Lung (tissue), 12 donors: ENCODE measurements around the gene ZNF519. TPM values are rescaled to one million over a fixed set of nuclear protein-coding genes. Genes with fewer than 3 reads are reported as not detected.

Experiments used
- ATAC-seq: fragments of 200-7000 bp; cut with Tn5 transposase; one replicate; pipeline ENCODE4 v1.9.1; 2020; ENCODE audit warnings: moderate number of reproducible peaks; ENCODE audit not compliant: insufficient read depth, low FRiP score
- DNase-seq, 3 donors: peaks; one replicate each; pipeline ENCODE4 v3.0.0-alpha.2; 2013 to 2017
- H3K27ac ChIP-seq, 2 donors: one replicate each; pipeline ENCODE4 v1.5.1; 2013; ENCODE audit warnings: mild to moderate bottlenecking in 2 of 2, moderate library complexity in 2 of 2, control low read depth in 1 of 2, inconsistent platforms in 1 of 2, low read depth in 1 of 2, low read length in 1 of 2
- H3K27me3 ChIP-seq, 3 donors: one replicate each; pipeline ENCODE4 v1.5.1; 2013; ENCODE audit warnings: low read length in 2 of 3; ENCODE audit not compliant: control insufficient read depth in 3 of 3, insufficient read depth in 3 of 3
- H3K36me3 ChIP-seq, 4 donors: one replicate each; pipeline ENCODE4 v1.5.1; 2013; ENCODE audit warnings: low read length in 4 of 4, mild to moderate bottlenecking in 1 of 4, moderate library complexity in 1 of 4; ENCODE audit not compliant: control insufficient read depth in 4 of 4, insufficient read depth in 4 of 4
- H3K4me1 ChIP-seq, 5 donors: one replicate each; pipeline ENCODE4 v1.5.1; 2013; ENCODE audit warnings: low read length in 5 of 5, mild to moderate bottlenecking in 2 of 5, moderate library complexity in 1 of 5; ENCODE audit not compliant: control insufficient read depth in 5 of 5, insufficient read depth in 5 of 5
- H3K4me3 ChIP-seq: one replicate; pipeline ENCODE4 v1.5.1; 2013; ENCODE audit warnings: mild to moderate bottlenecking, control low read depth, moderate library complexity
- H3K9ac ChIP-seq, 2 donors: one replicate each; pipeline ENCODE4 v1.5.1; 2013; ENCODE audit warnings: low read length in 2 of 2, control low read depth in 1 of 2; ENCODE audit not compliant: insufficient read depth in 1 of 2
- H3K9me3 ChIP-seq, 4 donors: one replicate each; pipeline ENCODE4 v1.5.1; 2013; ENCODE audit warnings: low read length in 3 of 4, mild to moderate bottlenecking in 1 of 4, moderate library complexity in 1 of 4; ENCODE audit not compliant: control insufficient read depth in 4 of 4, insufficient read depth in 3 of 4
- WGBS, 2 donors: extraction: QIAGEN DNeasy Blood & Tissue Kit; methylation state at CpG; one replicate each; pipeline ENCODE4 v1.1.7; 2013; 5-methylcytosine and 5-hydroxymethylcytosine counted together
- polyA plus RNA-seq, 2 donors: library from polyadenylated mRNA; stranded (reverse); fragments of 200-250 nt; gene quantifications; one replicate each; pipeline ENCODE4 v1.2.1, GENCODE V29; 2013
- total RNA-seq, 2 donors: library from RNA; depleted of rRNA in 1 of 2; stranded (reverse); fragments of >200 nt in 1 of 2; gene quantifications; one replicate each; pipeline ENCODE4 v1.2.1, GENCODE V29; 2014 to 2021
- TF ChIP-seq, protein P1 (sequence below): IDR thresholded peaks from 2 replicates; pipeline ENCODE4 v1.5.1; 2012; ENCODE audit warnings: mild to moderate bottlenecking; ENCODE audit errors: control extremely low read depth, extremely low read depth
- donor health status: control.
- donor health status: control.
- donor health status: Bipolar disorder and iron deficiency.
- donor health status: healthy.
- donor health status: DM: yes; HTN: yes; CAD: no.

ZNF519 gene
- total and polyA plus RNA-seq, 4 donors = 0.70 to 17.2 (median 3.2) TPM

- TF ChIP-seq, protein P1, sequence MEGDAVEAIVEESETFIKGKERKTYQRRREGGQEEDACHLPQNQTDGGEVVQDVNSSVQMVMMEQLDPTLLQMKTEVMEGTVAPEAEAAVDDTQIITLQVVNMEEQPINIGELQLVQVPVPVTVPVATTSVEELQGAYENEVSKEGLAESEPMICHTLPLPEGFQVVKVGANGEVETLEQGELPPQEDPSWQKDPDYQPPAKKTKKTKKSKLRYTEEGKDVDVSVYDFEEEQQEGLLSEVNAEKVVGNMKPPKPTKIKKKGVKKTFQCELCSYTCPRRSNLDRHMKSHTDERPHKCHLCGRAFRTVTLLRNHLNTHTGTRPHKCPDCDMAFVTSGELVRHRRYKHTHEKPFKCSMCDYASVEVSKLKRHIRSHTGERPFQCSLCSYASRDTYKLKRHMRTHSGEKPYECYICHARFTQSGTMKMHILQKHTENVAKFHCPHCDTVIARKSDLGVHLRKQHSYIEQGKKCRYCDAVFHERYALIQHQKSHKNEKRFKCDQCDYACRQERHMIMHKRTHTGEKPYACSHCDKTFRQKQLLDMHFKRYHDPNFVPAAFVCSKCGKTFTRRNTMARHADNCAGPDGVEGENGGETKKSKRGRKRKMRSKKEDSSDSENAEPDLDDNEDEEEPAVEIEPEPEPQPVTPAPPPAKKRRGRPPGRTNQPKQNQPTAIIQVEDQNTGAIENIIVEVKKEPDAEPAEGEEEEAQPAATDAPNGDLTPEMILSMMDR = peak; percentile 24
- Histone ChIP-seq H3K4me3 (no peak overlapping the region), H3K9ac (no peak overlapping the region), H3K9me3 (no peaks in the 10 kb centered on the region), H3K36me3 (no peaks in the 10 kb centered on the region), H3K4me1 (peaks cover 0 to 3% (median 0%) of the 10 kb centered on the region in 5 donors), H3K27ac (no peak overlapping the region), H3K27me3 (no peaks in the 10 kb centered on the region)
- DNase-seq = peak; percentile 34 to 69 (median 64)
- 38 to 40% methylated on average over 9 of the region's 9 CpGs for WGBS, 2 donors
- no peak for ATAC-seq
These were observed 45.6 kb downstream of the ZNF519 start for GRCh38 chr18:14086458-14087231.

GRCh38 chr18:14085770-14086457, 46.3 kb downstream of the ZNF519 start:
- ATAC-seq (no peak), DNase-seq (no peak)
- Histone ChIP-seq H3K36me3 (no peaks in the 10 kb centered on the region), H3K4me1 (peaks cover 0 to 3% (median 0%) of the 10 kb centered on the region in 5 donors), H3K27ac (no peak overlapping the region), H3K9ac (no peak overlapping the region), H3K4me3 (no peak overlapping the region), H3K27me3 (no peaks in the 10 kb centered on the region), H3K9me3 (no peaks in the 10 kb centered on the region)
- 93% methylated on average over 9 of the region's 9 CpGs for WGBS, 2 donors
- TF ChIP-seq, protein P1 = no peak

- DNase-seq (no peak), ATAC-seq (no peak)
- TF ChIP-seq, protein P1 = no peak
- Histone ChIP-seq H3K27ac (no peak overlapping the region), H3K9ac (no peak overlapping the region), H3K4me1 (no peaks in the 10 kb centered on the region), H3K27me3 (no peaks in the 10 kb centered on the region), H3K36me3 (peaks cover 0 to 3% (median 0%) of the 10 kb centered on the region in 4 donors), H3K4me3 (no peak overlapping the region), H3K9me3 (no peaks in the 10 kb centered on the region)
- WGBS, 2 donors = 95 to 99% methylated on average over 3 of the region's 3 CpGs
These were observed 57.0 kb downstream of the ZNF519 start for GRCh38 chr18:14075196-14075595.
